GM19351 (cell line): ENCODE data around the gene AGXT2.

Experiments used
- ATAC-seq: cut with Tn5 transposase; IDR thresholded peaks from one replicate; pipeline ENCODE4 v1.9.1; 2021; ENCODE audit warnings: mild to moderate bottlenecking, moderate library complexity; ENCODE audit not compliant: unreplicated experiment

Gene AGXT2

DNA sequence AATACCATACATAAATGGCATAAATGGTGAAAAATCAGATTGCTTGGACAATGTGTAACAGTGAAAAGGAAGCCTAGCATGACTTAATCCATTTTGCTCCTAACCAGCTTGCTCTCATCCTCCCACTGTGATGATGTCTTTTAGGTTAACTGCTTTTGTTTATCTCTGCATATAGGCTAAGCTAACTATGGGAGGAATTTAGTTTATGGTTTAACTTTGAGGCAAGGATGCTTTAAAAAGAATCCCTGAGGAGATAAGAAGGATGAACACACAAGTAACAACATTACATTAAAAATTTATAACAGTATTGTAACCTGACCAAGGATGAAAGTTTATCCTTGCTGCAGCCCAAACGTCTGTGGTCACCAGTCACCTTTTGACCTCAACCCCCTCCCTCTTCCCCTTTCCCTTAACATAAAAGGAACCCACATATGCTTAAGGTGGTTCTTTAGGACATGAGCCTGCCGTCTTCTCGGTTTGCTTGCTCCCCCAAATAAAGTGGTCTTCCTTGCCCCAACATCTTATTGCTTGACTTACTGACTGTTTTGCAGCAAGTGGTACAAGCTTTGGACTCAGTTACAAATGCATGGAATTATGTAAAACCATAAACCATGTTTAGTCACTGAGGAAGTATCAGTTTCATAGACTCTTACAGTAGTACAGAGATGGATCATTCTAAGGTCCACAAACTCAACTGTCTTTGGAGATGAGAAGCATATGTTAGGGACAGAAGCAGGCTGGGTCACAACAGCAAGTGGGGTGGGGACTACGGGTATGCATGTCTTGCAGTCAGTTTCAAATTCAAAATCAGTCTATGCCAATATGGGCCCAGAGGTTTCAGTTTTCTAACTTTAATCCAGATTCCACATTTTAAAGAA, 31.3 kb downstream of the AGXT2 start:
- ATAC-seq: peak; percentile 63

DNA sequence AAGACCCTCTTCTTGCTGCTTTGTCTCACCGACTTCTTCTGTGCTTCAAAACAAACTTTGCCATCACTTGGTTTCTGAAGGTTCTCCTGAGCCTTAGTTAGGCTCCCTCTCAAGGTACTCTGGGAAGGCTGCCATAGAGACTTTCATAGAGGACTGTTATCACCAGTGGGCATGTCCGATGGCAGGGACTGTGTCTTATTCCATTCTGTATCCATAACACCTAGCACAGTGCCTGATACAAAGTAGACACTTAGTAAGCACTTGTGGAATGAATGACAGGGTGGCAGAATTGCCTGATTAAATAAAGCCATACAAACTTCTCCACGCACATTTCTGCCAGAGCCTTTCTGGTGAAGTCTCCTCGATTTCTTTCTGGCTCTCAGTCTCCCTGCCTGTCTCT, 32.7 kb downstream of the AGXT2 start:
- no peak for ATAC-seq

DNA sequence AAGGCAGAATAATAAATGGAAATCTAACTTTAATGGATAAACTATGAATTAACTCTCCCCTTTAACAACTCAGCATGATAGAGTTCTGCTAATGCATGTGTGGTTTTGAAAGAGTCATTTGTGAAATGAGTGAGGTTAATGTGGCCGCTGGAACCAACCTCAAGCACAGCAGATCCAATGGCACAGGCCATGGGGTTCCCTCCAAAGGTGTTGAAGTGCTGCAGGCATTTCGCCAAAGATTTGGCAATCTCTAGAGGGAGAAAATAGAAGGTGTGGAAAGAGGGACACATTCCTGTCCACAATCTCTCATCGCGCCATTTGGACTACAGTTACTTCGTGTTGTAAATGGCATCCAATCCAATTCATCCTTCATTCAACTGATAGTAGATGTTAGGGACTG, 35.0 kb downstream of the AGXT2 start:
- ATAC-seq: no peak

DNA sequence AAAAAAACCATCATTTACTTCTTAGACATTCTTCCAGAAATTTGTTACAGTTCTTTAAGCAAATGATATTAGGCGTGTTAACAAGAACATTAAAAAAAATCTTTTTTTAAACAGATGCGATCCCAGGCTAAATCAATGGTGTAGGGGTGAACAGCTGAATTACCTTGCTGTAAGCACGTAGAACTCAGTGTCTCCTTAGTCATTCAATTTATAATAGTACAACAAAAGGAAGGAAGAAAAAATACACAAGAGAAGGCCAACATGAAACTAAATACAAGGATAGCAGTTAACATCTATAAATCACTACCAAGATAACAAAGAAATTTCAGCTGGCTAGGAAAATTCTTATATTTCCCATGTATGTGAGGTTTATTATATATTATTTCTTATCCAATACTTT, 35.4 kb downstream of the AGXT2 start:
- no peak for ATAC-seq

DNA sequence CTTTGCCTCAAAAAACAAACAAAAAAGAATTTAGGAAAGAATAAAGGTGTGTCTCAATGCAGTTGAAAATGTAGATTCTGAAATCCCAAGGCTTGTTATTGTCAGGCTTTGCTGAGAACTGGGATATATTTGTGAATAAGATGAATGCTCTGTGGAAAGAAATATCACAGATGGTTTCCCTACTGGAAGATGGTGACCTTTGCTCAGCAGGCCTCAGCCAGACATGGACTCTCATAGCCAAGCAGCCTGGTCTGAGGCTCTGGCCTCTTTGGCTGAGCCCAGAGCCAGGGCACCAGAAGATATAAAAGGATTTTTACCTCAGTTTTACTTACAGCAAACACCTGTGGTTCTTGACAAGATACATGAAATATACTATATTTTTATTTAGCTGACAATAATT, 37.1 kb downstream of the AGXT2 start:
- no peak for ATAC-seq

GRCh38 chr5:35009657-35010056, 38.1 kb downstream of the AGXT2 start:
- ATAC-seq: no peak

GRCh38 chr5:35009019-35009418, 38.7 kb downstream of the AGXT2 start:
- no peak for ATAC-seq

DNA sequence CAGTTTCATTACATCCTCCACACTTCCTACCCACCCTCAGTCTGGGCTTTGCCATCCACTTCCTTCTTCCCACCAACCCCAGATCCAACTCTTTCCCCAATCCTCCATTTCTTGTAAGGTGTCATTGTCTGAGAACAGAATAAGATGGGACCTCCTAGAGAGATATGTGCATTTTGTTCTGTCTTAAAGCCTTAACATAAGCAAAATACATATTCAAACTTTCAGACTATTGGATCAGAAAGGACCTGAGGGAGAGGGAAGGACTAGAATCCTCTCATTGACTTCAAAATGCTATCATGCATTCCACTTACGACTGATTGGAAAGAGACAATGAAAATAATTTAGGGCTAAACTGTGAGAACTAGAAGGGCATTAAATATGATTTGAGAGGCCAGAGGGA, 43.0 kb downstream of the AGXT2 start:
- no peak for ATAC-seq

GRCh38 chr5:35004200-35004599, 43.5 kb downstream of the AGXT2 start:
- no peak for ATAC-seq

DNA sequence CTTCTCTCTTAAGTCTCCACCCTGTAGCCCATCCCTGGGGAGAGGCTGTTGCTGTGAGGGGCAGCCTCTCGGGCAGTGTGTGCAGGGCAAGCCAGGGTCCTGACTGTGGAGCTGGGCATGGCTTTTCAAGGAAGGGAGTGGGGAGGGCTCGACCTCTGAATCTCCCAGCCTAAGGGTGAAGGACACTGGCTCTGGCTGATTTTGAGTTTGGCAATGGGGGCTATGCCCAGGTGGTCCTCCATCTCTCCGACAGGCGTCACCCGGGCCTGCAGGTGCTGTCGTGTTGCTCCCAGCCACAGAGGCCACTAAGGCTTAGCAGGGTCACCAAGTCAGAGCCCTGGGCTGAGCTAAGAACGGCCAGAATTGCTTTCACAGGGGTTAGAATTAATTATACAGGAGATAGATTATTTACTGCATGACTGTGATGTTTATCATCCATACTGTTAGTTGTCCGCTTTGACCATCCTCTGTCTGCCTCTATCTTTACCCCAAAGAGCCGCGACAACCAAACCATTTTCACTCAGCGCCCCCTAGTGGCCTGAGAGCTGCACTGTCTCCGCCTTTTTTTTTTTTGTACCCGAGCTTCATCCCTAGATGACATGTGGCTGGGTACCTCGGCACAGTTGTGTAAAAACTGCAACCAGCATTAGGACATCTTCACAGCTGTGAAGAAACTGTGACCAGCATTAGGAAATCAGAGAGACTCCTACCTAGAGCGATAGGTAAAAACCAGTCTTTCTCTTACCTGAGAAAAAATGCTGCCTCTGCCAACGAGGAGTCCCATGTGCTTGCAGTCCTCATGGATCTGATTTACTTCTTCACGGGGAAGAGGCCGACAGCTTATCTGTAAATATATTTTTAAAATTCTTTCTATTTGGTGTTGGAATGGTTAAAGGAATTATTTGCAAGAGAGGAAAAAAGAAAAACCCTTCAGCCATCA, 44.5 kb downstream of the AGXT2 start:
- ATAC-seq: peak; percentile 81

GRCh38 chr5:35002459-35002858, 45.3 kb downstream of the AGXT2 start:
- ATAC-seq: no peak

DNA sequence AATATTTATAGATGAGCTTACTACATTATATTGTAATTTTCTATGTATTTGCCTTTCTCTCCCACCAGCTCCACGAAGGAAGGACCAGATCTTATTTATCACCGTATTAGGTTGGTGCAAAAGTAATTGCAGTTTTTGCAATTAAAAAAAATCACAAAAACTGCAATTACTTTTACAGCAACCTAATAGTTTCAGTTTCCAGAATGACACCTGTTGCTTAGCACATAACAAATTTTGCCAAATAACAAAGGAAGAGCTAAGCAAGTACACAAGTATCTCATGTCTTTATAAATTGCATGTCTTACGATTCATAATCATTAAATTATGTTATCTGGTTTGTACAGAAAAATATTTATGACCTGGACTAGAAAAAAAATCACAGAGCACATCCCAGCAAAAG, 45.9 kb downstream of the AGXT2 start:
- ATAC-seq: no peak

DNA sequence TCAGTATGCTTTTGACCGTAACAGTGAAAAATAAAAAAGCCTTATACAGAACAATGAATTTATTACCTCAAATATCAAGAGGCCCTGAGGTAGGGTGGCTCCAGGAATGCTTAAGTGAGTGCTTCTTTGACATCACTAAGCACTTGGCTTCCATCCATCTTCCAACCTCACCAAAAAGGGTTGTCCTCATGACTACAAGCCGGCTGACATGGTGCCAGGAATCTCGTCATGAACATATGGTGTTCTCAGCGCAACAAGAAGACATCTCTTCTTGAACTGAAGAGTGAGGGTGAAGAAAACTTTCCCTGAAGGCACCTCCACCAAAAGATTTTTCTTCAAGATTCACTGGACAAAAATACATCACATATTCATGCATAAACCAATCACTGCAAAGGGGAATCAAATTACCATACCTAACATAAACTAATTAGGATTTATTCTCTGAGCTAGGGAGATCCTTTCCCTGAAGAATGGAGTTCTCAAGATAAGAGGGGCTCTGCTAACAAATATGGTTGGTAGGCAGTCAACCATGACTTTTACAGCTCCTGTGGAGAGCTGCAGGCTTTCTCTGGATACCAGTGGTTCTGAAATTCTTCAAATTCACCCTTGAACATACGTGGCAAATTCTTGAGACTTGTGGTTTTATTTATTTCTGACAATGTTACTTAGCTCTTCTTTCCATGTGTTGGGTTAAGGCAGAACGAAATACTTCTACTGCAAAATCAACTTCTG, 49.5 kb downstream of the AGXT2 start:
- ATAC-seq: no peak

DNA sequence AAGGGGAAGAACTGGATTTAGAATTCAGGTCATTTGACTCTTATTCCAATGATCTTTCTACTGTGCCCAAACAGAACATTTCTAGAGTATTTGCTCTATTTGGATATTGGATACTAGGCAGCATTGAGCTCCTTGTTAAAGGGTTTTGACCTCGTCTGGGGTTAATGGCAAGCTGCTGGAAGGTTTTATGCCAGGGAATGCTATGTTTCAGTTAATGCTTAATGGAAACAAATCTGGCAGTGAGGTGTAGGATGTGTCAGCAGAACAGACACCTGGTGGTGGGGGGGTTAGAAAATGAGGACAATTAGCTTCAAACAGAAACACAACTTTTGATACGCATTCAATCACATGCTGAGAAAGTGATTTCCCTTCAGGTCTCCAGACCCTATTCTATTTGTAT, 51.5 kb downstream of the AGXT2 start:
- ATAC-seq: no peak

DNA sequence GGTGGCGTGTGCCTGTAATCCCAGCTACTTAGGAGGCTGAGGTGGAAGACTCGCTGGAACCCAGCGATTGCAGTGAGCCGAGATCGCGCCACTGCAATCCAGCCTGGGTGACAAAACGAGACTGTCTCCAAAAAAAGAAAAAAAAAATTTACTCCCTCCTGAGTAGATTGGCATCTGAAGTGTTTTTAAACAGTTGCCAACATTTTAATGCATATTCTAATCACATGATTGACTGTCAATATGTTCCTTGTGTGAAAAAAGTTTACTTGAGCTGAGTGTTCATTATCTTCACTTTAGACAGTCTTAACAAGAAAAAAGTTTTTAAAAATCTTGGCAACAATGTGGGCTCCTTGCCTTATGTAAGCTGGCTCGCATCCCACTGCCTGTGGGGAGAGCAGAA, 53.8 kb downstream of the AGXT2 start:
- no peak for ATAC-seq

DNA sequence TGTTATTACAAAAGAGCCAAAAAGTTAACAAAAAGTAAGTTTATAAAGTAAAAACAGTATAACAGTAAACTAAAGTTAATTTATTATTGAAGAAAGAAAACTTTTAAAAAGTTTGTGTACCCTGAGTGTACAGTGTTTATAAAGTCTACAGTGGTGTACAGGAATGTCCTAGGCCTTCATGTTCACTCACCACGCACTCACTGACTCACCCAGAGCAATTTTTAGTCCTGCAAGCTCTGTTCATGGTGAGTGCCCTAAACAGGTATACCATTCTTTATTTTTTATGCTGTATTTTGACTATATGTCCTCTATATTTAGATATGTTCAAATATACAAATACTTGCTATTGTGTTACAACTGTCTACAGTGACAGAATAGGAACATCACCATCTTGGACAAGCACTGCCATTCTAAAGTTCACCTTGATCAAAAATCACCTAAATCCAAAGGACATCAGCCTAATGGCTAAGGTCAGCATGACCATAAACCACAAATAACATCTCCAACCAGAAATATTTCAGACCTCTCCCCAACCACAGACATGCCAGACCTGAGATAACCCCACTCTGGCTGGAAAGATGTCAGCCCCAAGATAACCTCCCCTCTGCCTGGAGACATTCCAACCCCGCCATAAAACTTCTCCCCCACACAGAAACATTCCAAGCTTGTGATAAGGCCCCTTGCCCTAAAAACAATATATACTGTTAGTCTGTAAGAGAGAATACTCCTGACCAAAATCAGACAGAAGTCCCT, 56.1 kb downstream of the AGXT2 start:
- no peak for ATAC-seq

- ATAC-seq: no peak
These were observed 60.8 kb downstream of the AGXT2 start for GRCh38 chr5:34986965-34987364.

- ATAC-seq: no peak
These were observed 64.9 kb downstream of the AGXT2 start for GRCh38 chr5:34982823-34983222.

DNA sequence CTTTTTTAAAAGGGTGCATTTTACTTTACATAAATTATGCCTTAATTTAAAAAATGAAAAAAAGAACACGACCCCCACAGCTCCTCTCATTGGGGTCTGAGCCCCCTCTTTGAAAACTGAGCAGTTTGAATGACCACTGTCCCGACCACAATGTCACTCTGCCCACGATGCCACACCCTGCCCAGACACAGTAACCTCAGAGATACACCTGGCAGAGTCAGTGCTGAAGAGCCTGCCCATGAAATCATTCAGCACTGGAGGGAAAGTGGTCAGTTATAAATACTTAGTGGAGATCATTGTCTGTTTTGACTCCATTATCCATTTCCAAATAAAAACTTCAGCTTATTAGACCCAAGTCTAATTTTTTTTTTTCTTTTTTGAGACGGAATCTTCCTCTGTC, 69.1 kb downstream of the AGXT2 start:
- ATAC-seq: no peak

- no peak for ATAC-seq
These were observed 69.7 kb downstream of the AGXT2 start for GRCh38 chr5:34977934-34978613.
